T-helper 1 cell treated with Interleukin-12 subunit alpha and Interleukin-12 subunit beta and Interleukin-4 antibody, amounts not matched to agents 30 μg/mL and 1 μg/mL, for 36 hours (primary cell): Measurements from ENCODE around the gene TJP1.
"Not testable (repeated sequence)": the region's sequence is repeated elsewhere in the genome, so short reads cannot be mapped to it uniquely, and the experiment has no call there.

Experiments
- H3K27ac Mint-ChIP-seq: one replicate; pipeline ENCODE4 v1.8.0; 2021; ENCODE audit warnings: mild to moderate bottlenecking, mixed read lengths
- H3K27me3 Mint-ChIP-seq: one replicate; pipeline ENCODE4 v1.8.0; 2021; ENCODE audit warnings: low read depth, mixed read lengths
- H3K36me3 Mint-ChIP-seq: one replicate; pipeline ENCODE4 v1.8.0; 2021; ENCODE audit warnings: low read depth, mixed read lengths
- H3K4me1 Mint-ChIP-seq: one replicate; pipeline ENCODE4 v1.8.0; 2021; ENCODE audit warnings: low read depth, mixed read lengths
- H3K4me3 Mint-ChIP-seq: one replicate; pipeline ENCODE4 v1.8.0; 2021; ENCODE audit warnings: mild to moderate bottlenecking, moderate library complexity, mixed read lengths
- H3K9me3 Mint-ChIP-seq: one replicate; pipeline ENCODE4 v1.8.0; 2021; ENCODE audit warnings: mixed read lengths

Gene TJP1

GRCh38 chr15:29734917-29735572, 87.2 kb downstream of the TJP1 start:
- Mint-ChIP-seq H3K9me3 (no peaks in the 10 kb centered on the region), H3K27me3 (peaks cover 13% of the 10 kb centered on the region), H3K27ac (no peak overlapping the region), H3K4me3 (no peak overlapping the region), H3K4me1 (peaks cover 9% of the 10 kb centered on the region), H3K36me3 (no peaks in the 10 kb centered on the region)

DNA sequence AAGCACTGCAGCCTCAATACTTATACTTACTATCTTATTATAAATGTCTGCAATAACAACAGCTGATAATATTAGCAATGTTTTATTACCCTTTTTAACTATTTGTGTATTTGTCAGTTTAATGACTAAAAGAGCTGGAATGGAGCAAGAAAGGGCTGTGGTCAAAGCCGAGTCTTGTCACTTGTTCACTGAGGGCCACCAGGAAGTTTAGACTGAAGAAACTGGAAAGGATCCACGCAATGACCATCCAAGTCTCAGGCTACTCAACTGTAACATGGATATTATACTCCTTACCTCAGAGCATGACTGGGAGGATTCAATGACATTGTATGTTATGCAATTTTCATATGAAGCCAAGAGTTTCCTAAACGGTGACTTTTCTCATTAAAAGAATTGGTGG, 90.4 kb downstream of the TJP1 start:
- Mint-ChIP-seq H3K9me3 (no peaks in the 10 kb centered on the region), H3K36me3 (no peaks in the 10 kb centered on the region), H3K4me1 (peaks cover 9% of the 10 kb centered on the region), H3K4me3 (no peak overlapping the region), H3K27me3 (peaks cover 6% of the 10 kb centered on the region), H3K27ac (no peak overlapping the region)

DNA sequence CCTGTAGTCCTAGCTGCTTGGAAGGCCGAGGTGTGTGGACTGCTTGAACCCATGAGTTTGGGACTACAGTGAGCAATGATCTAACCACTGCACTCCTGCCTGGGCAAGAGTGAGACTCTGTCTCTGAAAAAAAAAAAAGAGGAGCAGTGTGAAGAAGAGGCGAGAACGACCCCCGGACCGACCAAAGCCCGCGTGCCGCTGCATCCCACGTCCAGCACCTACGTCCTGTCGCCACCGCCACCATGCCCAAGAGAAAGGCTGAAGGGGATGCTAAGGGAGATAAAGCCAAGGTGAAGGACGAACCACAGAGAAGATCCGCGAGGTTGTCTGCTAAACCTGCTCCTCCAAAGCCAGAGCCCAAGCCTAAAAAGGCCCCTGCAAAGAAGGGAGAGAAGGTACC, 91.8 kb downstream of the TJP1 start:
- not testable (repeated sequence) for H3K27me3 Mint-ChIP-seq, H3K27ac Mint-ChIP-seq, H3K36me3 Mint-ChIP-seq, H3K4me1 Mint-ChIP-seq, H3K4me3 Mint-ChIP-seq, H3K9me3 Mint-ChIP-seq

DNA sequence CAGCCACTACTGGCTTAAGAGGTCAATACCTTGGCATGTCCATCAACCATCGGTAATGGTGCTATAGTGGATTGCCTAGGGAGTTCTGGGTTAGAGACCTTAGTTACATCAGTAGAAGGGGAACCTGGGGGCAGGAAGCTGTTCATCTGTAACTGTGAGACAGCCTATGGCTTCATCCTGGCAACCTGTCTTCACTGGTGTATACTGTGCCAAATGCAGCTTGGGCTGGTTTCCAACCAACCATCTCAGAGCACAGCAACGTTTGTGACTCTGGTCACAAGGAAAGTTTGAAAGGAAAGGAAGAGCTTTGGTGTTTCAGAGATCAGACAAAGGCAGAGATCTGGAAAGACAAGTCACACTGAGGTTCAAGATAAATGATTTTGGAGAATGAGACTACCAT, 93.8 kb downstream of the TJP1 start:
- Mint-ChIP-seq H3K27me3 (peaks cover 6% of the 10 kb centered on the region), H3K4me1 (no peaks in the 10 kb centered on the region), H3K27ac (no peak overlapping the region), H3K4me3 (no peak overlapping the region), H3K36me3 (no peaks in the 10 kb centered on the region), H3K9me3 (peaks cover under 1% of the 10 kb centered on the region)

DNA sequence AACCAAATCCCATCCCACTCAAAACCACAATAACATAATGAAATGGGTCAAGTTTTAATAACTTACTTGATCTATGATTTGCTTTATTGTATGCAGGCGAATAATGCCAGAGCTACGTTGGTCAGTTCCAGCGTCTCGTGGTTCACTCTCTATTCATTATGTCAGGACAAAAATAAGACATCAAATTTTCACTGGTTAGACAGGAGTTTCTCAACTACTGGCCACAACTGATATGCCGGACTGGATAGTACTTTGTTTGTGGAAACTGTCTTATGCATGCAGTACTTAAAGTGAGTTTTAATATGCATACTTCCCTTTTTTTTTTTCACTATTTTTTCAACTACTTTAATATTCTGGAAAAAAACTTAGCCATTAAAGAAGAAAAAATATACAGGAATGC, 94.4 kb downstream of the TJP1 start:
- Mint-ChIP-seq H3K36me3 (no peaks in the 10 kb centered on the region), H3K27ac (no peak overlapping the region), H3K4me3 (no peak overlapping the region), H3K9me3 (peaks cover 6% of the 10 kb centered on the region), H3K27me3 (peaks cover 6% of the 10 kb centered on the region), H3K4me1 (no peaks in the 10 kb centered on the region)

- H3K4me1 Mint-ChIP-seq: no peaks in the 10 kb centered on the region
- no peak overlapping the region for H3K4me3 Mint-ChIP-seq
- H3K27ac Mint-ChIP-seq: no peak overlapping the region
- H3K27me3 Mint-ChIP-seq: peaks cover 6% of the 10 kb centered on the region
- peaks cover 11% of the 10 kb centered on the region for H3K9me3 Mint-ChIP-seq
- H3K36me3 Mint-ChIP-seq: no peaks in the 10 kb centered on the region
Measured at GRCh38 chr15:29726553-29726952, 95.7 kb downstream of the TJP1 start.

DNA sequence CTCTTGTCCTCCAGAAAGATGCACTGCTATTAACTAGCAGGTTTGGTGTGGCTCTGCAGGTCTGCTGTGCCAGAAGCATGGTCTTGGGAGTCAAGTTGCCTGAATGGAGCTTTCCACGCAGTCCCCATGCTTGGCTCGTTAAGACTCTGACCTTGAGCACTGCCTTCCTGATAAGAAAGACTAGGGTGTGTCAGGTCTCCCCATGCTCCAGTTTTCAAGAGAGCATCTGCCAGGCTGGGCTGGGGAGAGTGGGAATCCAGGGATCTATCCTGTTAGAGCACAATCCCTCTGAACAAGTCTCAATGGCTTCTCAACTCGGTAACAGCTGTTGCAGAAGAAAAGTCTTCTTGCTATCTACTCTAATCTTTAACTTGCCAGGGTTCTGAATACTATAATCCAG, 98.2 kb downstream of the TJP1 start:
- Mint-ChIP-seq H3K4me1 (no peaks in the 10 kb centered on the region), H3K4me3 (no peak overlapping the region), H3K9me3 (peaks cover 22% of the 10 kb centered on the region), H3K27ac (no peak overlapping the region), H3K27me3 (no peaks in the 10 kb centered on the region), H3K36me3 (peaks cover 1% of the 10 kb centered on the region)

DNA sequence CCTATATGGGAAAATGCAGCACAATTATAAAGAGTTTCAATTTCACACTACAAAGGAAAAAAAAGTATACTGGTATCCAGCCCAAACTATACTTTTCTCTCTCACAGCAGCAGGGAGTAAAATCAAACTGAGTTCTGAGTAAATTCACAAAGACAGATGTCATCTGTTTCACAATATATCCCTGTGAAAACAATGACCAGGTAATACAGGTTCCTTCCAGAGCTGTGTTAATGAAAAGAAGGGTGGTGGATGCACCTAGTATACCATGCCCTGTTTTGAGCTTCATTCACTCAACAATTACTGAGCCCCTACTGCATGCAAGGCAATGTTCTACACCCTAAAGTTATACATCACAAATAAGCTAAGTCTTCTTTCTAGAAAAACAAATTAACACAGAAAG, 108.5 kb downstream of the TJP1 start:
- no peak overlapping the region for H3K27ac Mint-ChIP-seq
- no peaks in the 10 kb centered on the region for H3K4me1 Mint-ChIP-seq
- H3K9me3 Mint-ChIP-seq: no peaks in the 10 kb centered on the region
- no peaks in the 10 kb centered on the region for H3K36me3 Mint-ChIP-seq
- no peaks in the 10 kb centered on the region for H3K27me3 Mint-ChIP-seq
- no peak overlapping the region for H3K4me3 Mint-ChIP-seq

DNA sequence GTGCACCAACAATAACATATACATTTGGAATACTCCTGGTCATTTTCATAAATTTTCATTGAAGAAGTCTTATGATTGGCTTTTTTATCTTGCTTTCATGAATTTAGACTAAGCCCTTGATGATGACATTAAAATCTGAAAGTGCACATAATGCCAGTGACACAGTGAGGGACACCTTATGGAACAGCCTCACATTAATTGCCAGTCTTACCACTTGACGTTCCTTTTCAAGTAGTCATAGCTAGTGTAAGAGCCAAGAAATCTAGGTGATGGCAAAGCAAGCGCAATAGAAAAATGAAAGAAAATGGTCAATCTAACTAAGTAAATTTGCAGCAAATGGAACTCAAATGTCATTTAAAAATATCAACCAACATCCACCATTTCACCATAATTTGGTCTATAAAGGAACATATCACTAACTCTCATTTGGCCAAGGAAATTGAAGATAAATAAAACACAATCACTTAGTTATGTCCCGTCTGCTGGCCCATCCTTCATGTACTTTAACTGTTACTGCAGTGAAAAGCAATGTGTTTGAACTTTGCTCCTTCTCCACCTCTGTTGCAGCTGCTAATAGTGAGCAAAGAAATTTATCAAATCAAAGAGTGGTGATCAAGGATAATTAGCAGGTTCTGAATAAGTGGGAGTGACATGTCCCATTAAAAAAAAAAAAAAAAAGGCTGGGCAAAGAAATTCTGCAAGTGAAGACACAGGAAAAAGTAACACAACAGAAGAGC, 110.0 kb downstream of the TJP1 start:
- Mint-ChIP-seq H3K27me3 (peaks cover 3% of the 10 kb centered on the region), H3K27ac (no peak overlapping the region), H3K36me3 (no peaks in the 10 kb centered on the region), H3K9me3 (no peaks in the 10 kb centered on the region), H3K4me1 (no peaks in the 10 kb centered on the region), H3K4me3 (no peak overlapping the region)

GRCh38 chr15:29711531-29711930, 110.7 kb downstream of the TJP1 start:
- no peaks in the 10 kb centered on the region for H3K9me3 Mint-ChIP-seq
- no peak overlapping the region for H3K4me3 Mint-ChIP-seq
- H3K4me1 Mint-ChIP-seq: no peaks in the 10 kb centered on the region
- H3K27me3 Mint-ChIP-seq: peaks cover 3% of the 10 kb centered on the region
- H3K36me3 Mint-ChIP-seq: no peaks in the 10 kb centered on the region
- no peak overlapping the region for H3K27ac Mint-ChIP-seq

DNA sequence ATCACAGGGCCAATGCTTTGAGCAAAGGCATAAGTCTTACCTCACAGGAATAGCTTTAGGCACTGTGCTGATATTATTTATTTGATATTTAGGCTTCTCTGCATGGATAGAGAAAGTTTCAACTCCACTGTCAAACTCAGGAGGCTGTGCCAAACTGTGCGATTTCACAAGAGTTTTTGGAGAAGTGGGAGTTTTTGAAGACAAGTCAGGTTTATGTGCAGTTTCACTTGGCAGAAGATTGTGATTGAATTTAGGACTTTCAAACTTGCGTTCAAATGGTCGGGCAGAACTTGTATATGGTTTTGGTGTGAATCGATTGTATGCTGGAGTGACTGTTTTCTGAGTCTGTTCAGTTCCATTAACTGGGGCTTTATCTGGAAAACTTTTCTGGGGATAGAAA, 113.7 kb downstream of the TJP1 start:
- Mint-ChIP-seq H3K27ac (no peak overlapping the region), H3K4me1 (no peaks in the 10 kb centered on the region), H3K9me3 (no peaks in the 10 kb centered on the region), H3K36me3 (no peaks in the 10 kb centered on the region), H3K27me3 (peaks cover 3% of the 10 kb centered on the region), H3K4me3 (no peak overlapping the region)

DNA sequence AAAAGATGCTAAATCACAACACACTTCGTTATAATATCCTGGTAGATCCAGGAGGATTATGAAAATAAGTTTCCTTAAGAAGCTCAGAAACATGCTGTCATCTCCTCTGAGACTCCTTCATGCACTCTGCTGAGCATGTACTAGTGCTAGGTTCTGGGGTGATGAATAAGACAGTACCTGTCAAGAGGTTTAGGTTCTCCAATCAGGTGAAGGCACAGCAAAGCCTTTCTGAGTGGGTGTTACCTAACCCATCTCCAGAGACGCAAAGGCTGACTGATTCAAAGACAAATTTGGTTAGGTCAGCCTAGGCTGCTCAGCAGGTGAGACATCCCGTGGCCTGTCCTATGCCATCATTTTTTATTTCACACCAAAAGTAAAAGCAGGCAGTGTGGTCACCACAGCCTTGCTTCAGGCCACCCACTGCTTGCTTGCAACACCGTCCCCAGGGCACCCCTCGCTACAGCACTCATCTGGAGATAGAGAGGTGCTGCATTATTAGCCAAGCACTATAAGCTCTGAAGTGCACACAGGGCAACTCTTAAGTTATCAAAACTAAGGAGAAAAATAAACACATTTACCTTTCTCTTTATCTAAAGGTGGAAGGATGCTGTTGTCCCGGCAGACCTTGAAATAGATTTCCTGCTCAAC, 117.2 kb downstream of the TJP1 start:
- Mint-ChIP-seq H3K27me3 (peaks cover 3% of the 10 kb centered on the region), H3K27ac (no peak overlapping the region), H3K36me3 (no peaks in the 10 kb centered on the region), H3K4me3 (no peak overlapping the region), H3K4me1 (no peaks in the 10 kb centered on the region), H3K9me3 (no peaks in the 10 kb centered on the region)

GRCh38 chr15:29701151-29701550, 121.1 kb downstream of the TJP1 start:
- no peaks in the 10 kb centered on the region for H3K9me3 Mint-ChIP-seq
- H3K27me3 Mint-ChIP-seq: peaks cover 4% of the 10 kb centered on the region
- no peaks in the 10 kb centered on the region for H3K4me1 Mint-ChIP-seq
- no peak overlapping the region for H3K27ac Mint-ChIP-seq
- H3K4me3 Mint-ChIP-seq: no peak overlapping the region
- H3K36me3 Mint-ChIP-seq: no peaks in the 10 kb centered on the region

GRCh38 chr15:29700296-29700695, 122.0 kb downstream of the TJP1 start:
- Mint-ChIP-seq H3K4me3 (no peak overlapping the region), H3K27me3 (peaks cover 4% of the 10 kb centered on the region), H3K4me1 (no peaks in the 10 kb centered on the region), H3K27ac (no peak overlapping the region), H3K36me3 (no peaks in the 10 kb centered on the region), H3K9me3 (no peaks in the 10 kb centered on the region)

GRCh38 chr15:29699791-29700190, 122.5 kb downstream of the TJP1 start:
- Mint-ChIP-seq H3K27ac (no peak overlapping the region), H3K27me3 (peaks cover 4% of the 10 kb centered on the region), H3K4me1 (no peaks in the 10 kb centered on the region), H3K9me3 (no peaks in the 10 kb centered on the region), H3K4me3 (no peak overlapping the region), H3K36me3 (no peaks in the 10 kb centered on the region)
